ENCODE measurements around the gene SLC12A7.

- TF ChIP-seq CTCF (IDR thresholded peaks at IDR 0.05): no peak
- TF ChIP-seq POLR2AphosphoS5 (IDR thresholded peaks at IDR 0.05): no peak
- TF ChIP-seq POLR2A (IDR thresholded peaks at IDR 0.05): no peak
Measured at GRCh38 chr5:1129711-1130055, 17.8 kb upstream of the SLC12A7 start.
